Effector memory CD8-positive, alpha-beta T cell (primary cell): ENCODE results near the gene HMX1.

Source experiments
- ATAC-seq: fragments of 150-1000 bp; cut with Tn5 transposase; replicated peaks from 2 replicates; pipeline ENCODE4 v1.10.0; 2021; ENCODE audit warnings: mild to moderate bottlenecking, moderate library complexity
- DNase-seq, 3 experiments: peaks; one replicate each; pipeline ENCODE4 v3.0.0; 2021
- H3K27ac Mint-ChIP-seq, 2 donors: one replicate each; pipeline ENCODE4 v1.8.0; 2022; ENCODE audit warnings: mild to moderate bottlenecking in 2 of 2, mixed read lengths in 2 of 2, moderate library complexity in 2 of 2
- H3K27me3 Mint-ChIP-seq, 2 donors: one replicate each; pipeline ENCODE4 v1.8.0; 2022; ENCODE audit warnings: mixed read lengths in 2 of 2
- H3K36me3 Mint-ChIP-seq: one replicate; pipeline ENCODE4 v1.8.0; 2022; ENCODE audit warnings: mild to moderate bottlenecking, moderate library complexity, mixed read lengths; ENCODE audit not compliant: insufficient read depth
- H3K4me1 Mint-ChIP-seq, 2 donors: one replicate each; pipeline ENCODE4 v1.8.0; 2022; ENCODE audit warnings: low read depth in 2 of 2, mixed read lengths in 2 of 2
- H3K4me3 Mint-ChIP-seq, 2 donors: one replicate each; pipeline ENCODE4 v1.8.0; 2022; ENCODE audit warnings: mild to moderate bottlenecking in 2 of 2, mixed read lengths in 2 of 2, moderate library complexity in 2 of 2
- H3K9me3 Mint-ChIP-seq, 2 donors: one replicate each; pipeline ENCODE4 v1.8.0; 2022; ENCODE audit warnings: mixed read lengths in 2 of 2

Gene HMX1

DNA sequence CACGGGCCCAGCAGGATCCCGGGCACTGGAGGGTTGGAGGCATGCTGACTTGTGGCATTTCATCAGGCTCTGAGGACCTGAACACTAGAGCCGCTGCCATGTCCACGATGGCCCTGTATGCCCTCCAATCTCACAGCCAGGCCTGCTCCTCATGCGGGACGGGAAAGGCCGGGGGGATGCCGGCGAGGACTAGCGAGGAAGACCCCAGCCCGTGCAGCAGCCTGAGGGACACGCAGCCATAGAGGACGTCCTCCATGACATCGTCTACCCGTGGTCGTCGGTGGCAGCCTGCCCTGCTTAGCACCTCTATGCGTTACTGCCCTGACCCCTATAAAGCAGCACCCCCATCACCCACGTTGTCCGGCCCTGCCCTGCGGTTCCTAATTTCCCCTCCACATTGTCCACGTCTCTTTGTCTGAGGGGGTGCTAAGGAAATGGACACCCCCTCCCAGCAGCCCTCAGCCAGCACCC, 32.6 kb downstream of the HMX1 start:
- Mint-ChIP-seq H3K36me3 (no peaks in the 10 kb centered on the region), H3K27me3 (peaks cover 0 to 32% of the 10 kb centered on the region in 2 donors), H3K4me1 (peaks cover 0 to 5% of the 10 kb centered on the region in 2 donors), H3K27ac (no peak overlapping the region), H3K9me3 (peaks cover 0 to 4% of the 10 kb centered on the region in 2 donors), H3K4me3 (no peak overlapping the region)
- ATAC-seq (no peak), DNase-seq (no peak)

DNA sequence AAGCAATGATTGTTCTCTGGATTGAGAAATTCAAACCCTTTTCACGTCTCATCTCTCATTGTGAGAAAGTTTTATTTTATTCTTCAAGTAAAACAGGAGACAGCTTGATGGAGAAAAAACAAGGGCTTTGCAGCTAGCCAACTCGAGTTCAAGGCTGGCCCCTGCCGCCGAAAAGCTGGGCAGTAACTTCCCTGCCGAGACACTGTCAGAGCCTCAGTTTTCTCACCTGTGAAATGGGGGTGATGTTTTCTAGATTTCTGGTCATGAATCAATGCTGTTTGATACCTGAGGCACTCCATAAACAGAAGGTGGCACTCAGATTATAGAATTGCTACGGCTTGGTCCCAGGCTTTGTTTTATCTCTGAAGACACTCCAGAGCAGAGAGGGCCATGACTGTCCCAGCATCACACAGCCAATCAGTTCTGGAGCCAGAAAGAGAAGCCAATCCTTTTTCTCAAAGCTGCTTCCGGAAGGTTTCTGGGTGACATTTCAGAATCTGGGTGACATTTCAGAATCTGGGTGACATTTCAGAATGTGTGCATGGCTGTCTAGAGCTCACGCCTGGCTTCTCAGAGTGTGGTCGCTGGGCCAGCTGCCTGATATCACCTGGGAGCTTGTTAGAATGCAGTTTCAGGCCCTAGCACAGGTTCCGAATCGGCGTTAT, 33.2 kb downstream of the HMX1 start:
- H3K4me1 Mint-ChIP-seq = peaks cover 0 to 5% of the 10 kb centered on the region in 2 donors
- ATAC-seq = no peak

DNA sequence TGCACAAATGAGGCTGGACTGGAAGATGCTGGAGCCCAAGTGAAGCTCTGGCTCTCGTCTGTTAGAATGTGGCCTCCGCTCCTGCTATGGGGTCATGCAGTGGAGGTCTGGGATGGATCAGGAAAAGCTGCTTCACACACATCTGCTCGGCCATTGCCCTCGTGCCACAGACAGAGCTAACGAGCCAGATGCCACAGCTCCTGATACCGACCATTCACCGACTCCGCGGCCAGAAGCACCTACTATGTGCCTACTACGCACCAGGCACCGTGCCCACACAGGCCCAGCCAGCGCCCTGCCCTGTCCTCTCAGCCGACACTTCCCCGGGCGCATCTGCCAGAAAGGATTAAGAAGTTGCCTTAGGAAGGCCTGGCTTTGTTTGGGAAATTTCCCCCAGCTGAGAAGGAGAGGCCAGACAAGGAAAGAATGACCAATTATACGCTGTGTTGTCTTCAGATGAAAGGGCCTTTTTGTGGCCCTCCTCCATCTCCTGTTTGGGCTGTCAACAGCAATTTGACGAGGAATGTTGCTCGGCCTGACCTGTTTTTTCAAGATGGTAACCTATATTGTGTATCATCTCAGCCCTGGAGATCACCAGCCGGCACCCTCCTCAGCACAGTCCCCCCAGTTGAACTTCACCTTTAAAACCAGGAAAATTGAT, 34.3 kb downstream of the HMX1 start:
- peaks cover 0 to 5% of the 10 kb centered on the region in 2 donors for H3K4me1 Mint-ChIP-seq
- H3K36me3 Mint-ChIP-seq = no peaks in the 10 kb centered on the region
- no peak overlapping the region for H3K4me3 Mint-ChIP-seq
- no peak overlapping the region for H3K27ac Mint-ChIP-seq
- H3K9me3 Mint-ChIP-seq = peaks cover 0 to 4% of the 10 kb centered on the region in 2 donors
- ATAC-seq (no peak), DNase-seq (no peak)
- peaks cover 0 to 32% of the 10 kb centered on the region in 2 donors for H3K27me3 Mint-ChIP-seq

More for the DNA sequence above, 33.2 kb downstream of the HMX1 start:
- peaks cover 0 to 32% of the 10 kb centered on the region in 2 donors for H3K27me3 Mint-ChIP-seq
- H3K36me3 Mint-ChIP-seq = no peaks in the 10 kb centered on the region
- DNase-seq = no peak
- H3K27ac Mint-ChIP-seq = no peak overlapping the region
- no peak overlapping the region for H3K4me3 Mint-ChIP-seq
- peaks cover 0 to 4% of the 10 kb centered on the region in 2 donors for H3K9me3 Mint-ChIP-seq

DNA sequence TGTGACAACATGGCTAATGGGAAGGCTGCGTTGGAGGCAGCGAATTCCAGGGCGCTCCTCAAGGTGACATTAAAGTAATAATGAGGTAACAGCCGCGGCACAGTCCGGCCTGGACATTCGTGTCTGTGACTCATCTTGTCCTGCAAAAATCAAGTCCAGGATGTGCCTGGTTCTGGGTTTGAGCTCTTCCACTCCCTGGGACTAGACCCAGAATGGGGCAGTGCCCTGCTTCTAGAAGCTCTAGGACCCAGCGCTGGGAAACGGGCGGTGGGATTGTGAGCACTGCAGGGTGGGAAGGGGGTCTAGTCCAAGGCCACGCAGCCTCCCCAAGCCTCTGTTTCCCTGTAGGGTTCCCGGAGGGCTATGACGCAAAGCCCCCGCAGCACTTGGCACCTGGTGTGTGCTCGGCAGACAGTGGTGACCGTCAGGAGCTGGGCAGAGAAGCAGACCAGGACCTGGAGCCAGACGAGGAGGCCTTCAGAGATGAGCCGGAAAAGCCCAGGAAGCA, 34.9 kb downstream of the HMX1 start:
- Mint-ChIP-seq H3K4me1 (peaks cover 0 to 5% of the 10 kb centered on the region in 2 donors), H3K9me3 (peaks cover 0 to 4% of the 10 kb centered on the region in 2 donors), H3K27me3 (peaks cover 0 to 32% of the 10 kb centered on the region in 2 donors), H3K36me3 (no peaks in the 10 kb centered on the region), H3K27ac (no peak overlapping the region), H3K4me3 (no peak overlapping the region)
- ATAC-seq (no peak), DNase-seq (no peak)

DNA sequence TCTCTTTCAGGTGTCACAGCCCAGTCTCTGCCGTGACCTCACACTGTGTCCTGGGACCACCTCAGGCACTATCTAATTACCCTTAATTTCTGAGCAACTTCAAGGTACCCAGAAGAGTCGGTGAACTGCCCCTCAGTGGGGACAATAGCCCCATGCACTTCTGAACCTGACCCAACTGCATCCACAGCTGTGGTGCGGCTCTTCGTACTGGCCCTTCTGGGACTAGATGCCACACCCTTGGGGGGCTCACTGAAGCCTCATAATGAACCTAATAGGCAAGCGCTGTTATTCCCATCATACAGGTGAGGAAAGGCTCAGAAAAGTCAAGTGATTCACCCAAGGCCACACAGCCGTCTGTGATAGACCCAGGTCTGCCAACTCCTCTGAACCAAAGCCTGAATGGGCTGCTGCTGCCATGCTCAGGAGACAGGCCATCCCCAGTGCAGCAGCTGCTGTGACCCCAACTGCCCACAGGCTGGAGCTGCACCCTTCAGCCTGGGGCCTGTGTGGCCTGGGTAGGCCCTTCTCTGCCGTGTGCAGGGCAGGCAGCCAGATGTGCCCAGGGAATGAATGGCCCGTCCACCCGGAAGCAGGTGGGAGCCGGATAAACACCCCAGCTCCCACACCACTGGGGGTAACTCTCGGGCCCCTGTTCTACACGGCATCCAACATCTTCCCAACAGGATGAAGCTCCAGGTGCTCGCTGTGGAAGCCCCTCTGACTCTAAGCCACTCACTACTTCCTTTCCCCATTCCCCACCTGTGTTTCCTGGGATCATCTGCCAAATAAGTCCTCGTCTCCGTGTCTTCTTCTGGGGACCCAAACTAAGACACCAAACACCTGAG, 35.9 kb downstream of the HMX1 start:
- Mint-ChIP-seq H3K27me3 (peaks cover 0 to 36% of the 10 kb centered on the region in 2 donors), H3K9me3 (peaks cover 0 to 4% of the 10 kb centered on the region in 2 donors)
- no peak for DNase-seq

DNA sequence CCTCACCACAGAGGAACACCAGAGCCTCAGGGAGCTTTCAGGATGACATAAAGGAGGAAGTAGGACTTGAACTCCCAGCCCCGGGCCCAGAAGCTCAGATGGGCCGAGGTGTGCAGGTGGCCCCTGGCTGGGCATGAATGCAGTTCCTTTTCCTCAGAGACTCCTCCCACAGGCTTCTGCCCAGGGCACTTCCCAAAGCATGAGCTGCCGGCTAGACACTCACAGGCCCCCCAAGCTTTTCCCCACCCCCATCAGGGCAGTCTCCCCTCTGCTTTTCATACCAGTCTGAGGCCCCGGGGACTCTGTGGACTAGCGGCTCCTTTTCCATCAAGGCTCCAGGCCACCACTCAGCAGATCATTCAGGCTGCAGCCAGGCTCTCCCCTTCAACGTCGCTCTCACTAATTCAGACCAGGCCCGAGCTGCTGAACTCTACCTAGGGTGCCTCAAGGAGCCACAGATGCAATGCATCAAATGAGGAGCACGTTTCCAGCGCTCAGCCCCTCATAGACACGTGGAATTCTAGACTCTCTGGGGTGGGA, 36.9 kb downstream of the HMX1 start:
- no peak overlapping the region for H3K4me3 Mint-ChIP-seq
- no peaks in the 10 kb centered on the region for H3K36me3 Mint-ChIP-seq
- DNase-seq = no peak
- H3K27ac Mint-ChIP-seq = no peak overlapping the region
- peaks cover 0 to 4% of the 10 kb centered on the region in 2 donors for H3K9me3 Mint-ChIP-seq
- ATAC-seq = no peak
- H3K27me3 Mint-ChIP-seq = peaks cover 0 to 35% of the 10 kb centered on the region in 2 donors
- peaks cover 0 to 5% of the 10 kb centered on the region in 2 donors for H3K4me1 Mint-ChIP-seq

More for the DNA sequence above, 35.9 kb downstream of the HMX1 start:
- H3K27ac Mint-ChIP-seq = no peak overlapping the region
- no peaks in the 10 kb centered on the region for H3K36me3 Mint-ChIP-seq
- ATAC-seq = no peak
- no peak overlapping the region for H3K4me3 Mint-ChIP-seq
- peaks cover 0 to 5% of the 10 kb centered on the region in 2 donors for H3K4me1 Mint-ChIP-seq

DNA sequence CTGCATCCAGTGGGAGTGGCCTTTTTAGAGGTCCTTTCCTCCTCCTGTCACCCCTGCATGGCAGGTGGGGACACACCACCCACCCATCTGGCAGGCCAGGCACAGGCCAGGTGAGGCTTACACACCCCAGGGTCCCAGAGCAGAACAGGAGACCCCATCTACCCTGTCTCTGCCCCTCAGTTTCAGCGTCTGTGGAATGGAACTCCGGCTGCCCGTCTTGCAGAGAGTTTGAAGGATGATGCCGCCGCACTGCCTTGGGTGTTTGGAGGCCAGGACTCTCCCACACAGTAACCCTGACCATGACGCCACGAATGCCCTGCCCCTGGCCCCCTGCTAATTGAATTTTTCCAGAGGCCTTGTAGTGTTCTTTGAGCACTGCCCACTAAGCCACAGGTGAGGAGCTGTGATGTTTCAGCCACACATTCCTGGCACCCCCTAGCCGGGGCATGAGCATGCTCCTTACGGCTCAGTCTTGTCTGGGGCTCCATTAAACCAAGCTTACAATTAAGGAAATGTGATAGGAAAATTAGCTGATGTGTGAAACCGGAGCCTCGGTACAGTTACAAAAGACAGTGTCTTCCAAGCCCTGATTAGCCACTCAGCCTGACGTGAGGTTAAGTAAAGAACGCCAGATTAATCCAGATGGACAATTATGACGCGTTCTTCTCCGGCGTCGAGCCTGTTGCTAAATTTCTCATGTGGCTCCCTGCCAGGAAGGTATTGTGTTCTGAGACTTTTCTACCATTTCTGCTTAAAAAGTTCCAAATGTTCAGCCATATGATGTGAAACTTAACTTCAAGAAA, 39.3 kb downstream of the HMX1 start:
- Mint-ChIP-seq H3K36me3 (no peaks in the 10 kb centered on the region), H3K4me3 (no peak overlapping the region), H3K27ac (no peak overlapping the region), H3K9me3 (peaks cover 2 to 4% of the 10 kb centered on the region in 2 donors), H3K27me3 (peaks cover 0 to 28% of the 10 kb centered on the region in 2 donors), H3K4me1 (peaks cover 0 to 5% of the 10 kb centered on the region in 2 donors)
- DNase-seq (no peak), ATAC-seq (no peak)

DNA sequence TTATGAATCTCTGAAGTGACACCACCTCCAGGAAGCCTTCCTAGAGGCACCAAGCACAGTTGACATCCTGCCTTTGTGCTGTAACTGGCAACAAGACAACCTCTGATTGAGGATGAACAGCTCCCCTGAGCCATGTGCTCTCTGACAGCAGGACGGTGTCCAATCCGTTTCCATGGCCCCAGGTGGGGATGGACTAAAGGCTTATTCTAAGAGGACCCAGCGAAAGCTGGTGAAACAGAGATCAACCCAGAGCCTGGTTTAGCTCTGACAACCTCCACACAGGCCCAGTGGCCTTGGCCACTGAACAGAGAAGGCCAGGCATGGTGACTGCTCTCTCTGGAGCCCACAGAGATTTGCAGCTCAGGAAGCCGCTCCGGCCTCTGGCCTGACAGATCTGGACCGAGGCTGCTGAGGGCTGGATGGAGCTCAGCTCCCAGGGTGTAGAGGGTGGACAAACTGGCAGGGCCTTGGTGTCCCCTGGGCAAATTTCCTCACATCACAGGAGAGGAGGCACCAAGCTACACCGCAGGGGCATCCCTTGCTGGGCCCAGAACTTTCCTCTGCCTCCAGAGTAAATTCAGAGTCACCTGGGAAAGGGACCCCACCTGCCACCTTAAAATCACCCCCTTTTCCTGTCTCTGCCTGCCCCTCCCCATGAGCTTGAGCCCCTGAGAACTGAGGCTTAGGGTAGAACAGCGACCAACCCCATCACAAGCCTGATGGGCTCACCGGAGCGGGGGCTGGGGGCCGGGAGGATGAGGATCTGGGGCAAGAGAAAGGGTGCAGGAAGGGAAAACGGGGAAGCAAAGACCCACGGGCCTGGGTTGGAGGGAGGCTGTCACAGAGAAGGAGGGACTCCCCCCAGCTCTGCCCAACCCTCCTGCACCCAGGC, 40.2 kb downstream of the HMX1 start:
- H3K4me1 Mint-ChIP-seq = peaks cover 0 to 5% of the 10 kb centered on the region in 2 donors
- peaks cover 0 to 24% of the 10 kb centered on the region in 2 donors for H3K27me3 Mint-ChIP-seq
- H3K4me3 Mint-ChIP-seq = no peak overlapping the region
- no peaks in the 10 kb centered on the region for H3K36me3 Mint-ChIP-seq
- H3K9me3 Mint-ChIP-seq = peaks cover 2 to 4% of the 10 kb centered on the region in 2 donors
- H3K27ac Mint-ChIP-seq = no peak overlapping the region
- ATAC-seq (no peak), DNase-seq (no peak)

DNA sequence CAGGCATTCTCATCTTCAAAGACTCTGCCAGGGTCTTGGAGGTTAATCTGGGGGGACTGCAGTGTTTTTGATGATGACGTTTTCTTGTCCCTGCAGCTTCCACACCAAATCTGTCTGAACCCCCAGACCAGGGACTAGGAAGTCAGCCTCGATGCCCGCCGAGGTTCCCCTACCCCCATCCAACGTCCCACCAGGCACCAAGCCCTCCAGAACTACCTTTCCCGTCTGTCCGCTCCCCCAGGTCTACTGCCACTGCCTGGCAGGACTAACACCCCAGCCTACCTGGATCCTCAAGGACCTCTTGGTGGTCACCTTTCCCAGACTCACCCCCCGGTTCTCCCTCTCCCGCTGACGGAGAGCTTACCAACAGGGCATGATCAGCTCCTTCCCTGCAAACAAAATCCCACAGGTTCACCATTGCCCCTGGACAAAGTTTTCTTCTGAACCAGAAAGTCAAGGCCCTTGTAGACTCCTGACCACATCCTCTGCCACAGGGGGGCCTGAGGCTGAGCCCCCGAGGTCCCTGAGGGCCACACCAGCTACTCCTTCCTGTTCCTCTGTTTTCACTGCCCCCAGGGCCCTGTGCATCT, 40.9 kb downstream of the HMX1 start:
- no peak for DNase-seq
- H3K27me3 Mint-ChIP-seq = peaks cover 0 to 19% of the 10 kb centered on the region in 2 donors
- no peak overlapping the region for H3K27ac Mint-ChIP-seq
- peaks cover 0 to 5% of the 10 kb centered on the region in 2 donors for H3K4me1 Mint-ChIP-seq
- H3K4me3 Mint-ChIP-seq = no peak overlapping the region
- ATAC-seq = no peak
- H3K36me3 Mint-ChIP-seq = no peaks in the 10 kb centered on the region
- H3K9me3 Mint-ChIP-seq = peaks cover 2 to 4% of the 10 kb centered on the region in 2 donors

DNA sequence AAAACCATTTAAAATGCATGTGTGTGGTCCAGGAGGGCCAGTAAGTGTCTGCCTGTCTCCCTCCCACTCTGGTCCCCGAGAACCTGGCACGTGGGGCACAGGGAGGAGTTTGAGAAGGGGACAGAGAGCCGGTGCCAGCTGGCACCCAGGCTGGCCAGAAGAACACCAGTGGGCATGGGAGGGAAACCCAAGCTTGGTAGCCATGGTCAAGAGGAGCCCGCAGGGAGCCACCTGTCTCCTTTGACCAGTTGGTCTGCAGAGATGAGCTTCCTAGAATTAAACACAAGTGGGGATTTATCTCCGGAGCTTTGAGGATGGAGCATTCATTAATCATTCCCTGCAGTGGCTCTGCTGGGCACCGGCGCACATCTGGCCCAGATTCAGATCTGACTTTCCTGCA, 41.6 kb downstream of the HMX1 start:
- Mint-ChIP-seq H3K27ac (no peak overlapping the region), H3K4me1 (peaks cover 0 to 2% of the 10 kb centered on the region in 2 donors), H3K36me3 (no peaks in the 10 kb centered on the region), H3K4me3 (no peak overlapping the region), H3K9me3 (peaks cover 2% of the 10 kb centered on the region in 2 donors), H3K27me3 (peaks cover 0 to 12% of the 10 kb centered on the region in 2 donors)
- no peak for DNase-seq
- no peak for ATAC-seq

DNA sequence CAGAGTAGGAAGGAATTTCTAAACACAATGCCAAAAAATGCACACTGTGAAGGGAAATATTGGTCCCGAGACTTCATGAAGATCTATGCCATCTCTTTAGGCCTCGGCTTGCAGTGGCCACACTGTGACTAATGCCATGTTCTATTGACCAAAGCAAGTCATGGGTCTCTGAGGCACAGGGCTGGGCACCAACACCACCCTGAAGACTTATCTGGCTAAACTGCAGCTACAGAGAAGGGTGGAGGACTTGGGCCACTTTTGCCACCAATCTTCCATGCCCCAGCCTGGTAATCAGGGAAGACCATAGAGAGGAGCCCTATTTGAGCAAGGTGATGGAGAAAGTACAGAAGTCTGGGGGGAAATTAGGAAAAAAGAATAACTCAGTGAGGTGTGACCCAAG, 42.1 kb downstream of the HMX1 start:
- H3K27me3 Mint-ChIP-seq = peaks cover 0 to 7% of the 10 kb centered on the region in 2 donors
- peaks cover 0 to 2% of the 10 kb centered on the region in 2 donors for H3K9me3 Mint-ChIP-seq
- DNase-seq (no peak), ATAC-seq (no peak)
- H3K4me3 Mint-ChIP-seq = no peak overlapping the region
- H3K36me3 Mint-ChIP-seq = no peaks in the 10 kb centered on the region
- no peaks in the 10 kb centered on the region for H3K4me1 Mint-ChIP-seq
- no peak overlapping the region for H3K27ac Mint-ChIP-seq
